Upper lobe of left lung (tissue), 6 donors: ENCODE data around the gene NDFIP2. TPM values are rescaled to one million over a fixed set of nuclear protein-coding genes. Genes with fewer than 3 reads are reported as not detected.

Experiments used
- ATAC-seq, 2 donors: fragments of 200-7000 bp; cut with Tn5 transposase; one replicate each; pipeline ENCODE4 v1.9.1; 2022; ENCODE audit warnings: mild to moderate bottlenecking in 2 of 2, moderate library complexity in 2 of 2; ENCODE audit not compliant: low FRiP score in 2 of 2
- DNase-seq, 2 donors: peaks; one replicate each; pipeline ENCODE4 v3.0.0-alpha.2; 2019 to 2020
- H3K27ac ChIP-seq, 4 donors: fragments of 200-600 bp; sonication (generic); one replicate each; pipeline ENCODE4 v1.5.1; 2016 to 2019
- H3K27me3 ChIP-seq, 4 donors: fragments of 200-600 bp; sonication (generic); one replicate each; pipeline ENCODE4 v1.5.1; 2017 to 2019
- H3K36me3 ChIP-seq, 4 donors: fragments of 200-600 bp; sonication (generic); one replicate each; pipeline ENCODE4 v1.5.1; 2016 to 2019
- H3K4me1 ChIP-seq, 4 donors: fragments of 200-600 bp; sonication (generic); one replicate each; pipeline ENCODE4 v1.5.1; 2018 to 2019
- H3K4me3 ChIP-seq, 4 donors: fragments of 200-600 bp; sonication (generic); one replicate each; pipeline ENCODE4 v1.5.1; 2017 to 2019; ENCODE audit warnings: mild to moderate bottlenecking in 2 of 4, moderate library complexity in 1 of 4
- H3K9me3 ChIP-seq, 4 donors: fragments of 200-600 bp; sonication (generic); one replicate each; pipeline ENCODE4 v1.5.1; 2018 to 2019
- EP300 ChIP-seq, 4 donors: sonication (generic); formaldehyde crosslinking; IDR thresholded peaks; one replicate each; pipeline ENCODE4 v1.5.1; 2017; ENCODE audit warnings: antibody characterized with exemption in 4 of 4, control low read depth in 2 of 4
- POLR2A ChIP-seq, 4 donors: fragments of 450-650 bp; IDR thresholded peaks; one replicate each; pipeline ENCODE4 v1.5.1; 2016 to 2017; ENCODE audit warnings: antibody characterized with exemption in 4 of 4, mild to moderate bottlenecking in 2 of 4
- POLR2AphosphoS5 ChIP-seq, 2 donors: sonication (generic); formaldehyde crosslinking; IDR thresholded peaks; one replicate each; pipeline ENCODE4 v1.5.1; 2017; ENCODE audit warnings: antibody characterized with exemption in 2 of 2
- WGBS, 2 donors: methylation state at CpG; one replicate each; pipeline ENCODE4 v1.1.5; 2017 to 2018; 5-methylcytosine and 5-hydroxymethylcytosine counted together
- total RNA-seq, 6 donors: library from RNA; depleted of rRNA in 4 of 6; stranded (reverse); fragments of >200 nt in 4 of 6; gene quantifications; one replicate each; pipeline versions ENCODE4 v1.1.0 to v1.2.1, GENCODE V29; 2016 to 2021
- TF ChIP-seq, protein P1 (sequence below), 6 experiments: fragments of 450-650 bp in 4 of 6; fragments of 200-600 bp in 2 of 6; sonication (generic) in 2 of 6; IDR thresholded peaks; one replicate each; pipeline ENCODE4 v1.5.1; 2016 to 2019; ENCODE audit warnings: antibody characterized with exemption in 6 of 6
- donor health status: DM: no; HTN: no; CAD: no; lungs with moderate emphysema.
- donor health status: DM: no; HTN: yes; CAD: no; lungs with severe emphysema.

Gene NDFIP2
- total RNA-seq, 6 donors from 2014 or later: 8.4 to 37.2 (median 26.2) TPM

DNA sequence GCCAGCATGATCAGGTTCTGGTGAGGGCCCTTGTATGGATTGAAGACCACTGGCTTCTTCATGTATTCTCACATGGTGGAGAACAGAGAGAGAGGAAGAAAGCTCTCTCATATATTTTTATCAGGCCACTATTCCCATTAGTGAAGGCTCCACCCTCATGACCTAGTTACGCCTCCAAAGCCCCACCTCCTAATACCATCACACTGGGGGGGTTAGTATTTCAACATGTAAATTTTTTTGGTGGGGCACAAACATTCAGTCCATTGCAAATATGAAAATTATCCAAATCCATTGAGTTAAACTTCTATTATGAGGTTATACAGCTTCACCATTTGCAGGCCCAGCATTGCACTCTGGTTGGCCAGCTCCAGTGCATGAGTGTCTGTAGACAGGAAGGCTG lies 41.7 kb upstream of the NDFIP2 start:
- no peaks in the 10 kb centered on the region for H3K27me3 ChIP-seq
- no peak overlapping the region for H3K4me3 ChIP-seq
- WGBS, 2 donors: 92 to 96% methylated on average over 1 of the region's 1 CpG
- no peaks in the 10 kb centered on the region for H3K4me1 ChIP-seq
- H3K36me3 ChIP-seq: no peaks in the 10 kb centered on the region
- no peak overlapping the region for H3K27ac ChIP-seq
- DNase-seq (no peak), ATAC-seq (no peak)
- no peaks in the 10 kb centered on the region for H3K9me3 ChIP-seq
- TF ChIP-seq POLR2AphosphoS5 (IDR thresholded peaks at IDR 0.05) (no peak), EP300 (IDR thresholded peaks at IDR 0.05) (no peak)

DNA sequence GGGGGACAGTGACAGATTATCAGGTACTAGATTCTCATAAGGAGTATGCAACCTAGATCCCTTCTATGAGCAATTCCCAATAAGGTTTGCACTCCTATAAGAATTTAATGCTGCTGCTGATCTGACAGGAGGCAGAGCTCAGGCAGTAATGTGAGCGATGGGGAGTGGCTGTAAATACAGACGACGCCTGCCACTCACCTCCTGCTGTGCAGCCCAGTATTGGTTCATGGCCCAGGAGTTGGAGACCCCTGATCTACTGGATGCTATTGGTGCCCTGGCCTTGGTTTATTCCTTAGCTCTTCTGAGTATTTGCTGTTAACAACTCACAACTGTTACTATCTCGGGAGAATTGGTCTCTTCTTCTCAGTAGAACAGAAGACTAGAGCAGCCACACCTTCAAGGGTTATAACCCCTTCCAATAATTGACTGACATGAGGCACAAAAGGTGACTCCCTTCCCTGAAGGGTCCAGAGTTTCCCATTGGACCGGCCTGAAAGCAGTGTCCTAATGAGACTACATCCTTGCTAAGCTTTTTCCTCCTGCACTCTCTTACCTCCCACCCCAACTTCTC lies 39.9 kb upstream of the NDFIP2 start:
- H3K27ac ChIP-seq: no peak overlapping the region
- H3K4me3 ChIP-seq: no peak overlapping the region
- H3K36me3 ChIP-seq: no peaks in the 10 kb centered on the region
- 86% methylated on average over 5 of the region's 5 CpGs for WGBS, 2 donors
- no peaks in the 10 kb centered on the region for H3K4me1 ChIP-seq
- no peaks in the 10 kb centered on the region for H3K27me3 ChIP-seq
- no peaks in the 10 kb centered on the region for H3K9me3 ChIP-seq
- no peak for TF ChIP-seq POLR2A (IDR thresholded peaks at IDR 0.05)
- TF ChIP-seq POLR2AphosphoS5 (IDR thresholded peaks at IDR 0.05): no peak
- TF ChIP-seq EP300 (IDR thresholded peaks at IDR 0.05): no peak
- TF ChIP-seq, protein P1, sequence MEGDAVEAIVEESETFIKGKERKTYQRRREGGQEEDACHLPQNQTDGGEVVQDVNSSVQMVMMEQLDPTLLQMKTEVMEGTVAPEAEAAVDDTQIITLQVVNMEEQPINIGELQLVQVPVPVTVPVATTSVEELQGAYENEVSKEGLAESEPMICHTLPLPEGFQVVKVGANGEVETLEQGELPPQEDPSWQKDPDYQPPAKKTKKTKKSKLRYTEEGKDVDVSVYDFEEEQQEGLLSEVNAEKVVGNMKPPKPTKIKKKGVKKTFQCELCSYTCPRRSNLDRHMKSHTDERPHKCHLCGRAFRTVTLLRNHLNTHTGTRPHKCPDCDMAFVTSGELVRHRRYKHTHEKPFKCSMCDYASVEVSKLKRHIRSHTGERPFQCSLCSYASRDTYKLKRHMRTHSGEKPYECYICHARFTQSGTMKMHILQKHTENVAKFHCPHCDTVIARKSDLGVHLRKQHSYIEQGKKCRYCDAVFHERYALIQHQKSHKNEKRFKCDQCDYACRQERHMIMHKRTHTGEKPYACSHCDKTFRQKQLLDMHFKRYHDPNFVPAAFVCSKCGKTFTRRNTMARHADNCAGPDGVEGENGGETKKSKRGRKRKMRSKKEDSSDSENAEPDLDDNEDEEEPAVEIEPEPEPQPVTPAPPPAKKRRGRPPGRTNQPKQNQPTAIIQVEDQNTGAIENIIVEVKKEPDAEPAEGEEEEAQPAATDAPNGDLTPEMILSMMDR (IDR thresholded peaks at IDR 0.05): no peak
- ATAC-seq: no peak
- DNase-seq: no peak

DNA sequence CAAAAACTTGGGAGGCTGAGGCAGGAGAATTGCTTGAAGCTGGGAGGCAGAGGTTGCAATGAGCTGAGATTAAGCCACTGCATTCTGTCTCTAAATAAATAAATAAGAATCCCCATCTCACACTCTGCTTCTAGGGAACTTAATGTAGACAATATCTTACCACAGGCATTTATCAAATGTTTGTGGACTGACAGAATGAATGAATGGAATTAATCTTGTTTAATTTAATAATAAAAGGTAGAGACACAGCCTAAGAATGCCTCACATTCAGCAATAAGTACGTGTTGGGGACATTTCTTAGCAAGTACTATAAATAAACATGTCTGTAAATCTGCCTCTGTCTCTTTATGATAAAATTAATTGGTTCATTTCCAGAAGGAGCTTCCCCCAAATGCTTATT lies 38.7 kb upstream of the NDFIP2 start:
- H3K4me3 ChIP-seq: no peak overlapping the region
- 46 to 56% methylated on average over 1 of the region's 1 CpG for WGBS, 2 donors
- no peaks in the 10 kb centered on the region for H3K27me3 ChIP-seq
- DNase-seq (no peak), ATAC-seq (no peak)
- H3K27ac ChIP-seq: no peak overlapping the region
- no peaks in the 10 kb centered on the region for H3K9me3 ChIP-seq
- H3K4me1 ChIP-seq: no peaks in the 10 kb centered on the region
- H3K36me3 ChIP-seq: no peaks in the 10 kb centered on the region
- TF ChIP-seq POLR2AphosphoS5 (IDR thresholded peaks at IDR 0.05) (no peak), EP300 (IDR thresholded peaks at IDR 0.05) (no peak), POLR2A (IDR thresholded peaks at IDR 0.05) (no peak)
- TF ChIP-seq, protein P1 (IDR thresholded peaks at IDR 0.05): no peak

DNA sequence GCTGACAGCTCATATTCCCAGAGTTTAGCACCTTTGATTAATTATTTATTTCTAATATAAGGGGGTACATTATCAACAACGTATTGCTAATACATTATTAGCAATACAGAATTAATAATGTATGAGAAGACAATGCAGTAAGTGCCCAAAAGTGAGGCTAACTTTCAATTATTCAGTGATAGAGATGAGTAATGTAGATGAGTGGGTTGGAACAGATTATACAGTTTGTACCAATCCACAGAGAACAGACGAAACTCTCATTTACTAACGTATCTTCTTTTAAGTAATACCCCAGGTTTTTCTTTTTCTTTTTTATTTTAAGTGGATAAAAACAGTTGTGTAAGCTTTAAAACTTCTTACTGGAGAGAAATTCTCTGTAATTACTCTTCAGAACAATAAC lies 38.2 kb upstream of the NDFIP2 start:
- no peaks in the 10 kb centered on the region for H3K9me3 ChIP-seq
- H3K27me3 ChIP-seq: no peaks in the 10 kb centered on the region
- no peaks in the 10 kb centered on the region for H3K36me3 ChIP-seq
- DNase-seq: no peak
- H3K27ac ChIP-seq: no peak overlapping the region
- ATAC-seq: no peak
- 89 to 90% methylated on average over 3 of the region's 3 CpGs for WGBS, 2 donors
- TF ChIP-seq, protein P1 (IDR thresholded peaks at IDR 0.05): no peak
- TF ChIP-seq EP300 (IDR thresholded peaks at IDR 0.05) (no peak), POLR2A (IDR thresholded peaks at IDR 0.05) (no peak), POLR2AphosphoS5 (IDR thresholded peaks at IDR 0.05) (no peak)
- no peak overlapping the region for H3K4me3 ChIP-seq
- no peaks in the 10 kb centered on the region for H3K4me1 ChIP-seq

DNA sequence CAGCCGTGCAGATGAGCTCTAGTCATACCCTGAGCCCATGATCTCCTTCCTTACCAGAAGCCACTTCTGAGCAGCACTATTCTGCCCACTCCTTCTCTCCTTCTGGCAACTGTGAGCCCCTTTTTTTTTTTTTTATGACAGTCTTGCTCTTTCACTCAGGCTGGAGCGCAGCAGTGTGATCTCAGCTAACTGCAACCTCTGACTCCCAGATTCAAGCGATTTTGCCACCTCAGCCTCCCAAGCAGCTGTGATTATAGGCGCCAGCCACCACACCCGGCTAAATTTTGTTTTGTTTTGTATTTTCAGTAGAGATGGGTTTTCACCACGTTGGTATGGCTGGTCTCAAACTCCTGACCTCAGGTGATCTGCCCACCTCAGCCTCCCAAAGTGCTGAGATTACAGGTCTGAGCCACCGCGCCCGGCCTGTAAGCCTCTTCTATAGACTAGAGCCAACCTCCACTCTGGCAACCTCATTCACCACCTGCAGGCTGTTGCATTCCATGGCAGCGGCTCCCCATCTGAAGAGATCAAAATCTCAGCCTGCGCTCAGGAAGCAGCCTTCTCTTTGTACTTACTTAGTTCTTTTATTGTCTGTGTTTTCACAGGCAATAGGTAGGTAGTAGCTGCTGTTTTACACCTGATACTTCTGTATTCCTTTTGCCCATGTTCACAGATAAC lies 34.8 kb upstream of the NDFIP2 start:
- DNase-seq (no peak), ATAC-seq (no peak)
- H3K4me3 ChIP-seq: no peak overlapping the region
- no peaks in the 10 kb centered on the region for H3K27me3 ChIP-seq
- no peaks in the 10 kb centered on the region for H3K9me3 ChIP-seq
- WGBS, 2 donors: 86 to 91% methylated on average over 11 of the region's 11 CpGs
- H3K4me1 ChIP-seq: peaks cover 0 to 4% (median 0%) of the 10 kb centered on the region in 4 donors
- TF ChIP-seq, protein P1 (IDR thresholded peaks at IDR 0.05): no peak
- no peak for TF ChIP-seq EP300 (IDR thresholded peaks at IDR 0.05)
- no peak for TF ChIP-seq POLR2AphosphoS5 (IDR thresholded peaks at IDR 0.05)
- no peak for TF ChIP-seq POLR2A (IDR thresholded peaks at IDR 0.05)
- no peak overlapping the region for H3K27ac ChIP-seq
- H3K36me3 ChIP-seq: no peaks in the 10 kb centered on the region
